Measurements from ENCODE around the gene MYO18A.

Gene MYO18A

GRCh38 chr17:29168079-29168758, 12.0 kb downstream of the MYO18A start:
- no peak overlapping the region for H3K4me3 ChIP-seq (ENCODE audit: low read depth, low read length)
- DNase-seq (ENCODE audit: low read depth, low spot score): no peak
- no peak for TF ChIP-seq CTCF (IDR thresholded peaks at IDR 0.05; ENCODE audit: low read depth, low read length)
- in situ Hi-C loops (cut with HindIII; ENCODE audit: low sequenced_read_pairs): no loop called here

- H3K4me3 ChIP-seq (ENCODE audit: low read depth, low read length): no peak overlapping the region
- in situ Hi-C loops (cut with HindIII; ENCODE audit: low sequenced_read_pairs): no loop called here
- DNase-seq (ENCODE audit: low read depth, low spot score): no peak
- no peak for TF ChIP-seq CTCF (IDR thresholded peaks at IDR 0.05; ENCODE audit: low read depth, low read length)
Observed at GRCh38 chr17:29167393-29168078, 12.7 kb downstream of the MYO18A start.

GRCh38 chr17:29166507-29166887, 13.7 kb downstream of the MYO18A start:
- no peak for DNase-seq (ENCODE audit: low read depth, low spot score)
- in situ Hi-C loops (cut with HindIII; ENCODE audit: low sequenced_read_pairs): no loop called here
- TF ChIP-seq CTCF (IDR thresholded peaks at IDR 0.05; ENCODE audit: low read depth, low read length): no peak

DNA sequence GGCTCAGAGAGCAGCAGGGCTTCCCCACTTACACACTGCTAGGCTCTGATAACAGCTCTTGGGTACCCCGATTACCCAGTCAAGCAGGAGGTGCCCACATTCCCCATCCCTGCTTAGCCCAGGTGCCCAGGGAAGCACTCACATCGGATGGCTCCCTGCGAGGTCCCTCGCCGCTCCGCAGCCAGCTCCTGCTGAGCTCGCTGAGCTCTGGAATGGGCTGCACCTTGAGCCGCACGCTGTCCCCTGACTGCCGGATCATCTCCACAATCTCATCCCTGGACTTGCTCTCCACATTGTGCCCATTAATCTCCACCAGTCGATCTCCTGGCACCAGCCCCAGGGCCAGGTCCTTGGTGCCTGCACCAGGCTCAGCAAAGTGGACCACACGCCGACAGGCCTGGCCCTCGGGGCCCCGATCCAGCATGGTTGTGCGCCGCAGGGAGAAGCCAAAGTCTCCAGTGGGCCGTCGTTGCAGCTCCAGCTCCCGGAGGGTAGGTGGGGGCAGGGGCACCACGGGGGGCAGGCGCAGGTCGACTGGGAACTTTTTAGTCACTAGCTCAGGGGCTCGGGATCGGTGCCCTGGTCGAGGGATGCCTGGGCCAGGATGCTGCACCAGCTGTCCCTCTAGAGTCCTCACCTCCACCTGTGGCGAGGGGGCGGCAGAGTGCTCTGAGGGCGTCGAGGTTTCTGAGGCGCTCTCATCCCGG, 14.2 kb downstream of the MYO18A start:
- DNase-seq (ENCODE audit: low read depth, low spot score): no peak
- H3K4me3 ChIP-seq (ENCODE audit: low read depth, low read length): no peak overlapping the region
- TF ChIP-seq CTCF (IDR thresholded peaks at IDR 0.05; ENCODE audit: low read depth, low read length): no peak
- in situ Hi-C loops (cut with HindIII; ENCODE audit: low sequenced_read_pairs): no loop called here

More at GRCh38 chr17:29166507-29166887, 13.7 kb downstream of the MYO18A start:
- H3K4me3 ChIP-seq (ENCODE audit: low read depth, low read length): no peak overlapping the region

DNA sequence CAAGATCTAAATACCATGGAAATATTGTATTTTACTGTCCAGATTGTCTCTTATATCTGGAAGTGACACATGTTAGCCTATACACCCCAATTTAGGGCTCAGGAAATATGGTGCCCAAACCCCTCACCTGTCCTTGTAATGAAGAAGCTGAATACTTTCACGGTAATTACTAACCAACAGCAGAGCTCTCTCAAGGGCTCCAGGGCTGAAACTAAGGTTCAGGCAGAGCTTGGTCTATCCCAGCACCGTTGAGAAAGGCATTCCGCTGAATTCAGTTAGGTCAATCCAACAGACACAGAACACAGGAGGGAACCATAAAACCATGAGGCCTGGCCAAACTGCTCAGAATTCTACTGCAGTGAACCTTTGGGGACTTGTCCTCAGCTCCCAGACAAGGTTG, 14.9 kb downstream of the MYO18A start:
- TF ChIP-seq CTCF (IDR thresholded peaks at IDR 0.05; ENCODE audit: low read depth, low read length): no peak
- H3K4me3 ChIP-seq (ENCODE audit: low read depth, low read length): no peak overlapping the region
- in situ Hi-C loops (cut with HindIII; ENCODE audit: low sequenced_read_pairs): no loop called here
- DNase-seq (ENCODE audit: low read depth, low spot score): no peak

DNA sequence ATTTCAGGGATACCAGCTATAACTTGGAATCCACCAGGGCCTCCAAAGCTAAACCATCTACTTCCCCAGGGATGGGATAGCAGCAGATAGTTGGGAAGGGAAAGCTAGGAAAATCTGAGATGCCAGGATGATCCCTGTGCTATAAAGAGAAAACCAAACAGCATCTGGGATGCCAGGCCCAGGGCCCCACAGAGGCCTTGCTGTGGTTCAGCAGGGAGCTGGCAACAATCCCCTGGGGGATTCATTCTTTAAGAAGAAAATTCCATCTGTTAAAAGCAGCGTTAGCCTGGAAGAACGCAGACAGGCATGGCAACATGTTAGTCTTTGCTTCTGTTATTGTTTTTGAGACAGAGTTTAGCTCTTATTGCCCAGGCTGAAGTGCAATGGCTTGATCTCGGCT, 16.6 kb downstream of the MYO18A start:
- no peak for TF ChIP-seq CTCF (IDR thresholded peaks at IDR 0.05; ENCODE audit: low read depth, low read length)
- DNase-seq (ENCODE audit: low read depth, low spot score): no peak
- no peak overlapping the region for H3K4me3 ChIP-seq (ENCODE audit: low read depth, low read length)
- in situ Hi-C loops (cut with HindIII; ENCODE audit: low sequenced_read_pairs): no loop called here
